ENCODE results near the gene ANKRD30B.
"Not testable (repeated sequence)": the region's sequence is repeated elsewhere in the genome, so short reads cannot be mapped to it uniquely, and the experiment has no call there.

ANKRD30B gene, protein sequence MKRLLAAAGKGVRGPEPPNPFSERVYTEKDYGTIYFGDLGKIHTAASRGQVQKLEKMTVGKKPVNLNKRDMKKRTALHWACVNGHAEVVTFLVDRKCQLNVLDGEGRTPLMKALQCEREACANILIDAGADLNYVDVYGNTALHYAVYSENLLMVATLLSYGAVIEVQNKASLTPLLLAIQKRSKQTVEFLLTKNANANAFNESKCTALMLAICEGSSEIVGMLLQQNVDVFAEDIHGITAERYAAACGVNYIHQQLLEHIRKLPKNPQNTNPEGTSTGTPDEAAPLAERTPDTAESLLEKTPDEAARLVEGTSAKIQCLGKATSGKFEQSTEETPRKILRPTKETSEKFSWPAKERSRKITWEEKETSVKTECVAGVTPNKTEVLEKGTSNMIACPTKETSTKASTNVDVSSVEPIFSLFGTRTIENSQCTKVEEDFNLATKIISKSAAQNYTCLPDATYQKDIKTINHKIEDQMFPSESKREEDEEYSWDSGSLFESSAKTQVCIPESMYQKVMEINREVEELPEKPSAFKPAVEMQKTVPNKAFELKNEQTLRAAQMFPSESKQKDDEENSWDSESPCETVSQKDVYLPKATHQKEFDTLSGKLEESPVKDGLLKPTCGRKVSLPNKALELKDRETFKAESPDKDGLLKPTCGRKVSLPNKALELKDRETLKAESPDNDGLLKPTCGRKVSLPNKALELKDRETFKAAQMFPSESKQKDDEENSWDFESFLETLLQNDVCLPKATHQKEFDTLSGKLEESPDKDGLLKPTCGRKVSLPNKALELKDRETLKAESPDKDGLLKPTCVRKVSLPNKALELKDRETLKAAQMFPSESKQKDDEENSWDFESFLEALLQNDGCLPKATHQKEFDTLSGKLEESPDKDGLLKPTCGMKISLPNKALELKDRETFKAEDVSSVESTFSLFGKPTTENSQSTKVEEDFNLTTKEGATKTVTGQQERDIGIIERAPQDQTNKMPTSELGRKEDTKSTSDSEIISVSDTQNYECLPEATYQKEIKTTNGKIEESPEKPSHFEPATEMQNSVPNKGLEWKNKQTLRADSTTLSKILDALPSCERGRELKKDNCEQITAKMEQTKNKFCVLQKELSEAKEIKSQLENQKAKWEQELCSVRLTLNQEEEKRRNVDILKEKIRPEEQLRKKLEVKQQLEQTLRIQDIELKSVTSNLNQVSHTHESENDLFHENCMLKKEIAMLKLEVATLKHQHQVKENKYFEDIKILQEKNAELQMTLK (N-terminal part only)

DNA sequence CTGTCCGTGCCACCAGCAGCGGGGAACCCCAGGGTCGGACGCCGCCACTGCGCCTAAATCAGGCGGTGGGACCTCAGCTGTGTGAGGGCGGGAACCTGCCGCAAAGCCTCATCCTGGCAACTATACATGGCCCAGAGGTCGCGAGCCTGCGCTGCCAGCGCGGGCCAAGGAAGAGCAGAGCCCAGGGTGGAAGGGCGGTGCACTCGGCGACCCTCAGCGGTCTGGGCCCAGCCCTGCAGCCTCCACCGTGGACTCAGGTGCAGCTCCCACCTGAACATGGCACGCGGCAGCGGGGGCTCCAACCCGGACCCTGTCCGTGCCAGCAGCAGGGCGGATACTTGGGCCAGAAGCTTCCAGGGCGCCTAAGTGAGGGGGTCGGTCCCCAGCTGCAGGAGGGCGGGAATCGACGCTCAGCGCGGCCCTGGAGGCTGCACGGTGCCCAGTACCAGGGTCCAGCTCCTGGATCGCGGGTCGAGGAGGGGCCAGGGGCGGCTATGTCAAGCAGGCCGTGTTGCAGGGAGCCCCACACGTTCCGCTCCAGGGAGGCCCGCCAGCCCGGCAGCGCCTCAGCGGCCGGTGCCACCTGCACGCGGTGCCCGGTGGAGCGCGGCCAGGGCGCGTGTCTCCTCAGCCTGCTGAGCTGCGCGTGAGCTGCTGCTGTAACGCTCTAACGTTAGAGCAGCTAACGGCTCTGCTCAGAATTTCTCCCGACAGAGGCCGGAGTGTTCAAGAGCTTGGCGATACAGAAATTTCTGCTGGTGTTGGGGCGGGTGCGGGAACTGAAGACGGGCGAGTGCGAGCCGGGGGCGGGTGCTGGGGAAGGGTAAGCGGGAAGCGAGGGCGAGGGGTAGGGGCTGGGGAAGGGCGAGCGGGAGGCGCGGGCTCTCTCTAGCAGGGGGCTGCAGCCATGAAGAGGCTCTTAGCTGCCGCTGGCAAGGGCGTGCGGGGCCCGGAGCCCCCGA, at the start of gene ANKRD30B:
ANKRD30B (plus strand) TSS at position 660 of the 962 bp plus-strand sequence; CDS start at position 908, 248 bp downstream.
- Mint-ChIP-seq H3K27me3 (no peaks in the 10 kb centered on the region), H3K36me3 (no peaks in the 10 kb centered on the region), H3K27ac (no peak within 1 kb of the TSS), H3K9me3 (peaks cover 2% of the 10 kb centered on the region), H3K4me1 (no peaks in the 10 kb centered on the region), H3K4me3 (no peak within 1 kb of the TSS)
- no peak for DNase-seq (ENCODE audit: low spot score in 2 of 2)
- no peak for ATAC-seq (ENCODE audit: low read depth)

DNA sequence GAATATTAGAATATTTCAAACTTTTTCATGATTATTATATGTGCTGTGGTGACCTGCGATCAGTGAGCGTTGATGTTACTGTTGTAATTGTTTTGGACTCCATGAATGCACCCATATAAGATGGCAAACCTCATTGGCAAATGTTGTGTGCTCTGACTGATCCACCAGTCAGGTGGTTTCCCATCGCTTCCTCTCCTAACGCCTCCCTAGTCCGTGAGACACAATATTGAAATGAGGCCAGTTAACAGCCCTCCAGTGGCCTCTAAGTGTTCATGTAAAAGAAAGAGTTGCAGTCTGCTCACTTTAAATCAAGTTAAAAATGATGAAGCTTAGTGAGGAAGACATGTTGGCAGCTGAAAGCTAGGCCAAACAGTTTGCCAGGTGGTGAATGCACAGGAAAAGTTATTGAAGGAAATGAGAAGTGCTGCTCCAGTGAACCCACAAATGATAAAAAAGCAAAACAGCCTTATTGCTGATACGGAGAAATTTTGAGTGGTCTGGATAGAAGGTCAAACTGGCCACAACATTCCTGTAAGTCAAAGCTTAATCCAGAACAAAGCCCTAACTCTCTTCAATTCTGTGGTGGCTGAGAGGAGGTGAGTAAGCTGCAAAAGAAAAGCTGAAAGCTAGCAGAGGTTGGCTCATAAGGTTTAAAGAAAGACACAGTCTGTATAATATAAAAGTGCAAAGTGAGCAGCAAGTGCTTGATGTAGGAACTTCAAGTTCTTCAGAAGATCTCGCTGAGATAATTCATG, 46.5 kb upstream of the ANKRD30B start:
- not testable (repeated sequence) for H3K4me1 Mint-ChIP-seq; H3K36me3 Mint-ChIP-seq; DNase-seq (ENCODE audit: low spot score in 2 of 2); H3K9me3 Mint-ChIP-seq; H3K4me3 Mint-ChIP-seq; H3K27ac Mint-ChIP-seq; ATAC-seq (ENCODE audit: low read depth); H3K27me3 Mint-ChIP-seq

DNA sequence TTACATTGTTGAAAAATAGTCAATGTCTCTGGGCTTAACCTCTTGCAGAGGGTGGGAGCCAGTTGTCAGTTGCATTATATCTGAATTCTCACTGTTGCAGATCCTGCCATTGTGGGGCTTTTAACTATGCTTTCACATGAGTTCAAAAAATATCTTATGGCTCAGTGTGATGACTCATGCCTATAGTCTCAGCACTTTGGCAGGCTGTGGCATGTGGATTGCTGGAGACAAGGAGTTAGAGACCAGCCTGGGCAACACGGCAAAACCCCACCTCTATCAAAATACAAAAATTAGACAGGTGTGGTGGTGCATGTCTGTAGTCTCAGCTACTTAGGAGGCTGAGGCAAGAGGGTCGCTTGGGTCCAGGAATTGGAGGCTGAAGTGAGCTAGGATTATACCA, 38.2 kb upstream of the ANKRD30B start:
- H3K27me3 Mint-ChIP-seq; H3K9me3 Mint-ChIP-seq; DNase-seq (ENCODE audit: low spot score in 2 of 2); ATAC-seq (ENCODE audit: low read depth); H3K4me1 Mint-ChIP-seq; H3K4me3 Mint-ChIP-seq; H3K27ac Mint-ChIP-seq; H3K36me3 Mint-ChIP-seq: not testable (repeated sequence)

DNA sequence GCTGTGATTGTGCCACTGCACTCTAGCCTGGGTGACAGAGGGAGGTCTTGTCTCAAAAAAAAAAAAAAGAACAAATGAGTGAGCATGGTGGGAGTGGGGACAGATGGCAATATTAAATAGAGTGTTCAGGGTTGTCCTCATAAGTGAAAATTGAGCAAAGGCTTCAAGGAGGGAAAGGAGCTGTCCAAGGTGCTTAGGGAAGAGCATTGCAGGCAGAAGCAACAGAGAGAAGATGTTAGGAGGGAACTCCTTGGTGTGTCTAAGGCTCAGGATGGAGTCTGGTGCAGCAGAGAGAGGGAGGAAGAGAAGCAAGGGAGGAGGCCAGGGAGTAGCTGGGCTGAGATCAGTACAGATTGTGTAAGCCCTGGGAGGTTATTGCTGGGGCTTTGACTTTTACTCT, 26.4 kb upstream of the ANKRD30B start:
- H3K9me3 Mint-ChIP-seq; H3K4me3 Mint-ChIP-seq; H3K27me3 Mint-ChIP-seq; DNase-seq (ENCODE audit: low spot score in 2 of 2); H3K27ac Mint-ChIP-seq; ATAC-seq (ENCODE audit: low read depth); H3K36me3 Mint-ChIP-seq; H3K4me1 Mint-ChIP-seq: not testable (repeated sequence)

DNA sequence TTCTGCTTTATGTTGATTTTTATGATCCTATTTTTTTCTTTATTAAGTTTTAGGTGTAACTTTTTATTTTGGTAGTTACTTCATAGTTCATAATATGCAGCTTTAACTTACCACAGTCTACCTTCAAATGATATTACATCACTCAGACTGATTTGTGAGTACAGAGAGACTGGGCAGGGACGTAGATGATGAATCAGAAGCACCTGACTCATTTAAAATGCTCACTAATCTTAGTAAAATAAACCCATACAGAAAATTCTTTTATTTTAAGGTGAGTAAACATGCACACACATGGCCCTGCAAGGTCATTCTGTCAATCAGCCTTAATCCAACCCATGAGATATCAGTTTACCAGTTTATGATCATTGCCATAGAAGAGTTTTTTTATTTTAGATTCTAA, 8.9 kb upstream of the ANKRD30B start:
- not testable (repeated sequence) for H3K27me3 Mint-ChIP-seq; ATAC-seq (ENCODE audit: low read depth); H3K9me3 Mint-ChIP-seq; DNase-seq (ENCODE audit: low spot score in 2 of 2); H3K27ac Mint-ChIP-seq; H3K4me1 Mint-ChIP-seq; H3K36me3 Mint-ChIP-seq; H3K4me3 Mint-ChIP-seq

DNA sequence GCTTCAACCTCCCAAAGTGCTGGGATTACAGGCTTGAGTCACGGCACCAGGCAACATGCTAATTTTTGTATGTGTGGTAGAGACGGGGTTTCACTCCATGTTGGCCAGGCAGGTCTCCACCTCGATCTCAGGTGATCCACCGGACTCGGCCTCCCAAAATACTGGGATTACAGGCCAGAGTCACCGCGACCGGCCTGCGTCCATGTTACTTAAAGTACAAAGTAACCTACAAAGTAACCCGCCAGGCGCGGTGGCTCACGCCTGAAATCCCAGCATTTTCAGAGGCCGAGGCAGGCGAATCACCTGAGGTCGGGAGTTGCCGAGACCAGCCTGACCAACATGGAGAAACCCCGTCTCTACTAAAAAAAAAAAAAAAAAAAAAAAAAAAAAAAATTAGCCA, 1.1 kb upstream of the ANKRD30B start:
- Mint-ChIP-seq H3K4me1 (no peaks in the 10 kb centered on the region), H3K4me3 (no peak overlapping the region), H3K36me3 (no peaks in the 10 kb centered on the region), H3K9me3 (peaks cover 2% of the 10 kb centered on the region), H3K27me3 (no peaks in the 10 kb centered on the region), H3K27ac (no peak overlapping the region)
- ATAC-seq (ENCODE audit: low read depth) (no peak), DNase-seq (ENCODE audit: low spot score in 2 of 2) (no peak)

DNA sequence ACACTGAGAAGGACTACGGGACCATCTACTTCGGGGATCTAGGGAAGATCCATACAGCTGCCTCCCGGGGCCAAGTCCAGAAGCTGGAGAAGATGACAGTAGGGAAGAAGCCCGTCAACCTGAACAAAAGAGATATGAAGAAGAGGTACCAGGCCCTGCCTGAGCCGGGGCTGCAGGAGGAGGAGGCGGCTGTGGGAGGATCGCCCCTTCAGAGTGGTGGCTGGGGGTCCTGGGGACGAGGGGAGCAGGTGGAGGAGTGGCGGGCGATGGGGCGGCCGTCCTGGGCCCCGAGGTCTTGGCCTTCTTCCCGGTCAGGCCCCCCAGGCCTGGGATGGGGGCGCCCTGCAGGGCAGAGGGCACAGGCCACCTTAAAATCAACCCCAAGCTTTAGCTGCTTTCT, 524 bp downstream of the ANKRD30B start:
- no peak overlapping the region for H3K4me3 Mint-ChIP-seq
- peaks cover 2% of the 10 kb centered on the region for H3K9me3 Mint-ChIP-seq
- H3K27me3 Mint-ChIP-seq = no peaks in the 10 kb centered on the region
- no peaks in the 10 kb centered on the region for H3K4me1 Mint-ChIP-seq
- DNase-seq (ENCODE audit: low spot score in 2 of 2) (no peak), ATAC-seq (ENCODE audit: low read depth) (no peak)
- H3K36me3 Mint-ChIP-seq = no peaks in the 10 kb centered on the region
- H3K27ac Mint-ChIP-seq = no peak overlapping the region

DNA sequence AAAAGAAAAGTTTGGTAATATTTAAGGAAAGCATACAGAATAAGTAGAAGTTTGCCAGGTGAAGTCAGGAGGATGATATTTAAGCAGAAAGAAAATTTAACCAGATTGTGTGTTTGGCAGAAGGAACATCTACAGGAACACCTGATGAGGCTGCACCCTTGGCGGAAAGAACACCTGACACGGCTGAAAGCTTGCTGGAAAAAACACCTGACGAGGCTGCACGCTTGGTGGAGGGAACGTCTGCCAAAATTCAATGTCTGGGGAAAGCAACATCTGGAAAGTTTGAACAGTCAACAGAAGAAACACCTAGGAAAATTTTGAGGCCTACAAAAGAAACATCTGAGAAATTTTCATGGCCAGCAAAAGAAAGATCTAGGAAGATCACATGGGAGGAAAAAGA, 15.6 kb downstream of the ANKRD30B start:
- not testable (repeated sequence) for DNase-seq (ENCODE audit: low spot score in 2 of 2); H3K9me3 Mint-ChIP-seq; H3K36me3 Mint-ChIP-seq; H3K4me1 Mint-ChIP-seq; H3K27ac Mint-ChIP-seq; ATAC-seq (ENCODE audit: low read depth); H3K4me3 Mint-ChIP-seq; H3K27me3 Mint-ChIP-seq

DNA sequence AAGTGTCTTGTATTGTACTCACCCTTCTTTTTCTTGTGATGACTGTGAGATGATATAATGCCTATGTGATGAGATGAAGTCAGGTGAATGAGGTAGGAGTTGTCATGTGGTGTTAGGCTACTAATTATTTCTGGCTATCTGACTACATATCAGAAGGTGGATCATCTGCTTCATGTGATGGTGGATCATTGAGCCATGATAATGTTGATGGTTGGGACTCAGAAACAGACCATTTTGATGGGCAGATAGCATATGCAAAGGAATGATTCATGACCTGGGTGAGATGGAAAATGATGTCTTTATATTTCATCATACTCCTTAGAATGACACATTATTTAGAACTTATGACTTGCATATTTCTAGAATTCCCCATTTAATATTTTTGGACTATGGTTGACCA, 19.5 kb downstream of the ANKRD30B start:
- Mint-ChIP-seq H3K27ac (no peak overlapping the region), H3K4me1 (no peaks in the 10 kb centered on the region), H3K36me3 (no peaks in the 10 kb centered on the region), H3K4me3 (no peak overlapping the region), H3K27me3 (no peaks in the 10 kb centered on the region), H3K9me3 (peaks cover 6% of the 10 kb centered on the region)
- DNase-seq (ENCODE audit: low spot score in 2 of 2) = no peak
- no peak for ATAC-seq (ENCODE audit: low read depth)

DNA sequence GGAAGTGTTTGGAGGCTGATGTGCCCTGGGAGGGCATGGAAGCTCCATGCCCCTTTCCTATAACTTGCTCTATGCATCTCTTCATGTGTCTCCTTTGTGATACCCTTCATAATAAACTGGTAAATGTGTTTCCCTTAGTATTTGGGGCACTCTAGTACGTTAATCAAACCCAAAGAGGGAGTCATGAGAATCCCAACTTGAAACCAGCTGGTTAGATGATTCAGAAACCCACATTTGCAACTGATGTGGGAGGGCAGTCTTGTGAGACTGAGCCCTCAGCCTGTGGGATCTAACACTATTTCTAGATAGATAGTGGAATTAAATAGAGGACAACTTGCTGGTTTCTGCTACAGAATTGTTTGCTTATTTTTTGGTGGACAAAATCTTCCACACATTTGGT, 20.3 kb downstream of the ANKRD30B start:
- no peak for DNase-seq (ENCODE audit: low spot score in 2 of 2)
- Mint-ChIP-seq H3K4me1 (no peaks in the 10 kb centered on the region), H3K27me3 (no peaks in the 10 kb centered on the region), H3K36me3 (no peaks in the 10 kb centered on the region), H3K9me3 (peaks cover 6% of the 10 kb centered on the region), H3K27ac (no peak overlapping the region), H3K4me3 (no peak overlapping the region)
- ATAC-seq (ENCODE audit: low read depth) = no peak

DNA sequence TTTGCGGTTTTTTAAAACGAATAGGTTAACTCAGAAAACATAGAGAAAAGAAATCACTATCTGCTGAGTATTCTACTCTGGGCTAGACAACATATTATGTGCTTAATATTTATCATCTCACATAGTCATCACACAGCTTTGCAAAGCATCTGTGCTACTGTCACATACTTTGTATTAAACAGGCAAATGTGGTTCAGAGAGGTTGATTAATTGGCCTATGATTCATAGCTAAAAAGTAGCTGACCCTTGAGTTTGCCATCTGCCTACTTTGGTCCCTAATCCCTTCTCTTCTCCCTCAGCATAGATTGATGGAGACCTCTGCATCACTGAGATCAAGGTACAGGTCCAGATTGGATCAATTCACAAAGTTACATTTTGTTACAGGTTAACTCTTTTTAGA, 21.4 kb downstream of the ANKRD30B start:
- ATAC-seq (ENCODE audit: low read depth) = no peak
- Mint-ChIP-seq H3K4me3 (no peak overlapping the region), H3K9me3 (peaks cover 4% of the 10 kb centered on the region), H3K4me1 (no peaks in the 10 kb centered on the region), H3K27ac (no peak overlapping the region), H3K27me3 (no peaks in the 10 kb centered on the region), H3K36me3 (no peaks in the 10 kb centered on the region)
- no peak for DNase-seq (ENCODE audit: low spot score in 2 of 2)

DNA sequence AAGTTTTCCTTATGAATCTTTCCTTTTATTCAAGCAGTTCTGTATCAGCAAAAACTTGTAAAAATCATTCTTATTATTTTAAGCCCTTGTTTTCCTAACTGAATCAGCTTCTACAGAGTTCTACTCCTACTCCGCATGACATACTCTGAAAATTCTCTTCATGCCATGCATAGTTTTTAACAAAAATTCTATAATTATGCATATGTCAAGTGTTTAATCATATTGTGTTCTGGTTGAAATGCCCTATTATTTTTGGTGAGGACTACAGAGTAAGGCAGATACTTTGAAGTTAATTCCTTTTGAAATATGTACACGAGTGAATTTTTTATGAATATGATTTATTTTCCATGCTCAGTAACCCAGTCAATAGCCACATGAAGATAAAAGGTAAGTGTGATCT, 28.8 kb downstream of the ANKRD30B start:
- no peak overlapping the region for H3K27ac Mint-ChIP-seq
- no peaks in the 10 kb centered on the region for H3K9me3 Mint-ChIP-seq
- no peak for DNase-seq (ENCODE audit: low spot score in 2 of 2)
- no peaks in the 10 kb centered on the region for H3K4me1 Mint-ChIP-seq
- no peak overlapping the region for H3K4me3 Mint-ChIP-seq
- H3K36me3 Mint-ChIP-seq = no peaks in the 10 kb centered on the region
- no peak for ATAC-seq (ENCODE audit: low read depth)
- no peaks in the 10 kb centered on the region for H3K27me3 Mint-ChIP-seq

DNA sequence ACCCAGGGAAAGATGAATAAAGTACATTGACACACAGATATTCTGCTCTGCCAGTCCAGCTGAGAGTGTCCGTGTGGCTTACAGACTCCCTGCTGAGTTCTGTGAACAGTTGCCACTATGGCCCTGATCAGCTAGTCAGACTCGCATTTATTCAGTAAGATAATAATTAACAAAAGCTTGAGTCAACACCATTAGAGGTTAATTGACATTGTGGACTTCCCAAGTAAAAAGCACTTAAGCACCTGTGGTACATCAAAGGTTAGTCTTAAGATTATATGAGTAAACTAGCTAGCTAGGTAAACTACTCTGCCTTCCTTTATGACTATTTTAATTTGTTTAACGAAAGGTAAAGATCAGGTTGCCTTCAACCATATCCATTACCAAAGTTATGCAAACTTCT, 33.7 kb downstream of the ANKRD30B start:
- no peak overlapping the region for H3K27ac Mint-ChIP-seq
- ATAC-seq (ENCODE audit: low read depth) = no peak
- H3K4me3 Mint-ChIP-seq = no peak overlapping the region
- H3K27me3 Mint-ChIP-seq = no peaks in the 10 kb centered on the region
- DNase-seq (ENCODE audit: low spot score in 2 of 2) = no peak
- H3K9me3 Mint-ChIP-seq = peaks cover 2% of the 10 kb centered on the region
- H3K4me1 Mint-ChIP-seq = no peaks in the 10 kb centered on the region
- no peaks in the 10 kb centered on the region for H3K36me3 Mint-ChIP-seq

Measured in memory B cell (primary cell).